IMR-90 (cell line): ENCODE data around the gene TMEM43. TPM values are rescaled to one million over a fixed set of nuclear protein-coding genes. Genes with fewer than 3 reads are reported as not detected.

ENCODE experiments used
- ATAC-seq: fragments of 200-7000 bp; cut with Tn5 transposase; 2 replicates; pipeline ENCODE4 v1.9.1; 2020; ENCODE audit warnings: low read depth, mild to moderate bottlenecking, moderate library complexity
- BruUV-seq: library from RNA; stranded (reverse); fragments of 400-500 nt; replicated peaks from 2 replicates; lab custom pipeline; 2021; lab: Mats Ljungman, UMichigan
- CTCF ChIA-PET: fragments of 300-600 bp; formaldehyde crosslinking; extraction: SDS; loops from one replicate; lab custom pipeline; 2021; ENCODE audit warnings: antibody characterized with exemption; lab: Yijun Ruan, JAX
- POLR2A ChIA-PET: fragments of 300-600 bp; sonication (Branson Sonifier 250); formaldehyde crosslinking; loops from one replicate; lab custom pipeline; 2022; ENCODE audit warnings: antibody characterized with exemption; ENCODE audit not compliant: unreplicated experiment; lab: Charles Lee
- DNase-seq: peaks from one replicate; pipeline ENCODE4 v3.0.0; 2013
- H2AFZ ChIP-seq: replicated peaks from 2 replicates; pipeline ENCODE3; 2013; ENCODE audit warnings: low read length, mild to moderate bottlenecking; ENCODE audit not compliant: poor library complexity
- H2AK5ac ChIP-seq: 2 replicates; pipeline ENCODE4 v1.6.1; 2013; ENCODE audit warnings: low read depth, low read length, inconsistent platforms
- H2AK9ac ChIP-seq: replicated peaks from 2 replicates; pipeline ENCODE3; 2013; ENCODE audit warnings: mild to moderate bottlenecking, low read depth, low read length, moderate library complexity; ENCODE audit not compliant: poor library complexity
- H2BK120ac ChIP-seq: 2 replicates; pipeline ENCODE4 v1.6.1; 2013; ENCODE audit warnings: low read depth, low read length, inconsistent platforms
- H2BK15ac ChIP-seq: 3 replicates; pipeline ENCODE4 v1.6.1; 2013; ENCODE audit warnings: low read depth, low read length, inconsistent platforms
- H2BK20ac ChIP-seq: 2 replicates; pipeline ENCODE4 v1.6.1; 2013; ENCODE audit warnings: low read depth, mild to moderate bottlenecking, inconsistent platforms, low read length, moderate library complexity
- H2BK5ac ChIP-seq: 2 replicates; pipeline ENCODE4 v1.6.1; 2013; ENCODE audit warnings: mild to moderate bottlenecking, low read depth, low read length, inconsistent platforms; ENCODE audit not compliant: poor library complexity, severe bottlenecking
- H3K14ac ChIP-seq: replicated peaks from 2 replicates; pipeline ENCODE4 v1.6.1; 2013; ENCODE audit warnings: low read depth, low read length, inconsistent platforms
- H3K18ac ChIP-seq: 2 replicates; pipeline ENCODE4 v1.6.1; 2013; ENCODE audit warnings: low read depth, low read length, control low read depth
- H3K23ac ChIP-seq: 2 replicates; pipeline ENCODE4 v1.6.1; 2013; ENCODE audit warnings: low read depth, low read length, inconsistent platforms
- H3K27ac ChIP-seq: 2 replicates; pipeline ENCODE4 v1.5.1; 2013; ENCODE audit warnings: mild to moderate bottlenecking, control low read depth, low read length; ENCODE audit not compliant: insufficient read depth
- H3K27me3 ChIP-seq: 2 replicates; pipeline ENCODE4 v1.6.1; 2013; ENCODE audit warnings: low read length; ENCODE audit not compliant: control insufficient read depth, insufficient read depth
- H3K36me3 ChIP-seq: 2 replicates; pipeline ENCODE4 v1.6.1; 2013; ENCODE audit warnings: low read length, mixed read lengths; ENCODE audit not compliant: control insufficient read depth, insufficient read depth
- H3K4ac ChIP-seq: 2 replicates; pipeline ENCODE4 v1.6.1; 2013; ENCODE audit warnings: low read depth, low read length, inconsistent platforms
- H3K4me1 ChIP-seq: 2 replicates; pipeline ENCODE4 v1.6.1; 2013; ENCODE audit warnings: low read length, mixed read lengths; ENCODE audit not compliant: control insufficient read depth, insufficient read depth
- H3K4me2 ChIP-seq: 2 replicates; pipeline ENCODE4 v1.6.1; 2013; ENCODE audit warnings: low read depth, mild to moderate bottlenecking, control low read depth, low read length, moderate library complexity
- H3K4me3 ChIP-seq: 2 replicates; pipeline ENCODE4 v1.5.1; 2013; ENCODE audit warnings: low read depth, mild to moderate bottlenecking, control low read depth, low read length, moderate library complexity; ENCODE audit not compliant: insufficient read depth
- H3K56ac ChIP-seq: 2 replicates; pipeline ENCODE4 v1.6.1; 2013; ENCODE audit warnings: low read length, inconsistent platforms; ENCODE audit not compliant: insufficient read depth; ENCODE audit errors: extremely low read depth
- H3K79me1 ChIP-seq, 2 experiments: 2 replicates each; pipeline ENCODE4 v1.6.1; 2013; ENCODE audit warnings: low read length in 2 of 2, inconsistent platforms in 1 of 2, low read depth in 1 of 2
- H3K9ac ChIP-seq: 2 replicates; pipeline ENCODE4 v1.6.1; 2013; ENCODE audit warnings: low read depth, low read length, control low read depth
- H3K9me1 ChIP-seq: 2 replicates; pipeline ENCODE4 v1.6.1; 2013; ENCODE audit warnings: low read length, inconsistent platforms; ENCODE audit not compliant: insufficient read depth
- H3K9me3 ChIP-seq: 2 replicates; pipeline ENCODE4 v1.6.1; 2013; ENCODE audit warnings: low read length; ENCODE audit not compliant: control insufficient read depth, insufficient read depth
- H4K20me1 ChIP-seq: 2 replicates; pipeline ENCODE4 v1.6.1; 2013; ENCODE audit warnings: low read length, inconsistent platforms; ENCODE audit not compliant: insufficient read depth
- H4K5ac ChIP-seq: 2 replicates; pipeline ENCODE4 v1.6.1; 2013; ENCODE audit warnings: mild to moderate bottlenecking, low read depth, low read length, control low read depth
- H4K8ac ChIP-seq, 2 experiments: 2 replicates each; pipeline ENCODE4 v1.6.1; 2013; ENCODE audit warnings: low read depth in 2 of 2, low read length in 2 of 2, control low read depth in 1 of 2, inconsistent platforms in 1 of 2
- H4K91ac ChIP-seq: 2 replicates; pipeline ENCODE4 v1.6.1; 2013; ENCODE audit warnings: low read depth, low read length, inconsistent platforms; ENCODE audit not compliant: insufficient read depth
- ELK1 ChIP-seq: fragments of 150-350 bp; IDR thresholded peaks from 2 replicates; pipeline ENCODE4 v1.6.1; 2016; ENCODE audit warnings: low read depth, mild to moderate bottlenecking, low read length, moderate library complexity, borderline replicate concordance
- SMC3 ChIP-seq: fragments of 150-350 bp; IDR thresholded peaks from 2 replicates; pipeline ENCODE4 v1.6.1; 2016; ENCODE audit warnings: low read depth, mild to moderate bottlenecking, antibody characterized with exemption, low read length, moderate library complexity
- WGBS, 2 experiments: methylation state at CpG; one replicate each; pipeline versions ENCODE4 v1.1.5 to v1.1.7; 2013; ENCODE audit warnings: missing lambda C conversion rate in 2 of 2; ENCODE audit not compliant: insufficient read length in 1 of 2; ENCODE audit errors: extremely low coverage in 2 of 2; 5-methylcytosine and 5-hydroxymethylcytosine counted together
- dilution Hi-C: fragments of 300-500 bp; cut with HindIII; formaldehyde crosslinking; loops from one replicate; pipeline ENCODE4 v1.14.3; 2018; ENCODE audit warnings: low sequenced_read_pairs; ENCODE audit not compliant: unreplicated experiment
- in situ Hi-C: fragments of 300-500 bp; cut with MboI; formaldehyde crosslinking; loops from 3 replicates; pipeline ENCODE4 v1.14.3; 2019; ENCODE audit warnings: low sequenced_read_pairs, inconsistent platforms, mixed read lengths
- intact Hi-C: fragments of 100-400 bp; cut with micrococcal nuclease; formaldehyde crosslinking; loops from 2 replicates; pipeline ENCODE4 v1.10.0; 2022
- polyA plus RNA-seq, 3 experiments: library from polyadenylated mRNA; depleted of rRNA; stranded (reverse); fragments of >200 nt; gene quantifications; 2 replicates each; pipeline ENCODE4 v1.2.3, GENCODE V29; 2012; ENCODE audit warnings: low replicate concordance in 1 of 3
- total RNA-seq: library from RNA; depleted of rRNA; stranded (reverse); fragments of >200 nt; gene quantifications from 2 replicates; pipeline ENCODE4 v1.2.3, GENCODE V29; 2012

TMEM43 gene
- total and polyA plus RNA-seq, 2 of the 4 experiments (the other 2 are of a cell fraction), result 109 to 114 TPM

- no TSS peak for BruUV-seq
- H3K4me2 ChIP-seq, result no peak overlapping the region
- no peak overlapping the region for H3K18ac ChIP-seq
- POLR2A ChIA-PET, result no interaction called here
- no peak overlapping the region for H4K91ac ChIP-seq
- no peak overlapping the region for H3K23ac ChIP-seq
- no peaks in the 10 kb centered on the region for H3K9me3 ChIP-seq
- H3K9ac ChIP-seq, result no peak overlapping the region
- H2AK5ac ChIP-seq, result no peak overlapping the region
- H3K4ac ChIP-seq, result no peak overlapping the region
- H2BK120ac ChIP-seq, result no peak overlapping the region
- H2BK20ac ChIP-seq, result no peak overlapping the region
- H2BK15ac ChIP-seq, result no peak overlapping the region
- peaks cover 21% of the 10 kb centered on the region for H3K4me1 ChIP-seq
- H2BK5ac ChIP-seq, result no peak overlapping the region
- no peak overlapping the region for H3K27ac ChIP-seq
- H3K9me1 ChIP-seq, result peaks cover 22% of the 10 kb centered on the region
- no peak overlapping the region for H4K5ac ChIP-seq
- dilution Hi-C loops, result no loop called here
- H3K79me1 ChIP-seq, result peaks cover 36 to 51% of the 10 kb centered on the region in 2 experiments
- H3K4me3 ChIP-seq, result no peak overlapping the region
- peaks cover 3% of the 10 kb centered on the region for H3K36me3 ChIP-seq
- no peak overlapping the region for H4K8ac ChIP-seq
- no peak overlapping the region for H3K56ac ChIP-seq
- TF ChIP-seq ELK1, result no peak
- no peak for TF ChIP-seq SMC3
- 83% methylated on average over 1 of the region's 3 CpGs; no CpG with 5 or more reads in 1 of the 2 experiments for WGBS, 2 experiments
- intact Hi-C loops, result loop anchor here (5.0 kb wide), 1 partner anchor 465 kb away; no protein-coding TSS in a partner anchor
- CTCF ChIA-PET, result no interaction called here
- no peak overlapping the region for H2AFZ ChIP-seq
- in situ Hi-C loops, result loop anchor here (25.0 kb wide), 2 partner anchors 235 to 635 kb away; partner anchors contain the start of genes HDAC11 and WNT7A
- H3K14ac ChIP-seq, result no peak overlapping the region
- H3K27me3 ChIP-seq, result no peaks in the 10 kb centered on the region
- DNase-seq, result no peak
- H2AK9ac ChIP-seq, result no peak overlapping the region
- peaks cover 15% of the 10 kb centered on the region for H4K20me1 ChIP-seq
- no peak for ATAC-seq
Measured at GRCh38 chr3:14122301-14122700, 2.6 kb upstream of the TMEM43 start.
